ENCODE results near the gene BDKRB1.

GRCh38 chr14:96214793-96215192 is 41.2 kb upstream of the BDKRB1 start:
- TF ChIP-seq CTCF (conservative IDR thresholded peaks at IDR 0.05) (no peak), ZFX (IDR thresholded peaks at IDR 0.05) (no peak)
